ENCODE data around the gene ADGRB3. TPM values are rescaled to one million over a fixed set of nuclear protein-coding genes. Genes with fewer than 3 reads are reported as not detected.

ADGRB3 gene
- total and polyA plus RNA-seq, 4 donors, result 0.21 to 2.3 (median 0.48) TPM

GRCh38 chr6:69284176-69284730, 649.2 kb downstream of the ADGRB3 start:
- no peaks in the 10 kb centered on the region for H3K4me1 ChIP-seq (ENCODE audit: control insufficient read depth in 4 of 4, insufficient read depth in 4 of 4, low read length in 3 of 4)
- no peak overlapping the region for H3K9ac ChIP-seq (ENCODE audit: low read depth in 1 of 2, low read length in 2 of 2)
- no peak overlapping the region for H3K27ac ChIP-seq (ENCODE audit: low read depth in 1 of 2, low read length in 2 of 2)
- no peak overlapping the region for H3K4me3 ChIP-seq (ENCODE audit: low read depth in 1 of 3, low read length in 3 of 3)
- H3K27me3 ChIP-seq (ENCODE audit: control insufficient read depth in 4 of 4, insufficient read depth in 4 of 4, low read length in 3 of 4), result no peaks in the 10 kb centered on the region
- no peak for DNase-seq (ENCODE audit: low spot score)
- WGBS, result 50% methylated on average over 7 of the region's 7 CpGs
- no peaks in the 10 kb centered on the region for H3K36me3 ChIP-seq (ENCODE audit: control insufficient read depth in 4 of 4, insufficient read depth in 3 of 4, low read depth in 1 of 4, low read length in 3 of 4)
- TF ChIP-seq GABPA (IDR thresholded peaks at IDR 0.05 in 1 of 2, conservative IDR thresholded peaks at IDR 0.05 in 1 of 2), result no peak
- no peak for TF ChIP-seq YY1 (IDR thresholded peaks at IDR 0.05)
- no peak for TF ChIP-seq TAF1 (conservative IDR thresholded peaks at IDR 0.05)
- TF ChIP-seq REST (IDR thresholded peaks at IDR 0.05), result no peak
- no peak for TF ChIP-seq JUND (IDR thresholded peaks at IDR 0.05)
- no peak for TF ChIP-seq SP1 (IDR thresholded peaks at IDR 0.05)
- TF ChIP-seq MAX (IDR thresholded peaks at IDR 0.05), result no peak
- TF ChIP-seq FOXA2 (IDR thresholded peaks at IDR 0.05), result no peak
- TF ChIP-seq NR2F2 (IDR thresholded peaks at IDR 0.05), result no peak
- no peak for TF ChIP-seq FOXA1 (IDR thresholded peaks at IDR 0.05)
- no peak for TF ChIP-seq EGR1 (IDR thresholded peaks at IDR 0.05; ENCODE audit: low read depth in 2 of 2)
- no peak for TF ChIP-seq RXRA (IDR thresholded peaks at IDR 0.05)
- TF ChIP-seq RAD21 (IDR thresholded peaks at IDR 0.05), result no peak
- TF ChIP-seq CTCF (IDR thresholded peaks at IDR 0.05; ENCODE audit: low read depth, low read length, missing input control), result no peak
- no peak for TF ChIP-seq ATF3 (IDR thresholded peaks at IDR 0.05)
- no peak for TF ChIP-seq ZBTB33 (IDR thresholded peaks at IDR 0.05)
- no peak for TF ChIP-seq HNF4G (IDR thresholded peaks at IDR 0.05)
- TF ChIP-seq HNF4A (conservative IDR thresholded peaks at IDR 0.05), result no peak
- H3K9me3 ChIP-seq (ENCODE audit: control insufficient read depth in 4 of 4, low read length in 3 of 4), result no peaks in the 10 kb centered on the region
